Neural progenitor cell (in vitro differentiated cells): ENCODE results near the gene CHSY3. TPM values are rescaled to one million over a fixed set of nuclear protein-coding genes. Genes with fewer than 3 reads are reported as not detected.

Experiments
- DNase-seq: peaks from one replicate; pipeline ENCODE4 v3.0.0-alpha.2; 2016; ENCODE audit warnings: low spot score
- H2AFZ ChIP-seq: fragments of 200-600 bp; sonication (generic); replicated peaks from 2 replicates; pipeline ENCODE4 v1.6.1; 2016; ENCODE audit warnings: antibody characterized with exemption
- H3F3A ChIP-seq: fragments of 200-600 bp; sonication (generic); 2 replicates; pipeline ENCODE4 v1.6.1; 2016; ENCODE audit warnings: antibody characterized with exemption, low read depth
- H3K27ac ChIP-seq: fragments of 200-600 bp; sonication (generic); 2 replicates; pipeline ENCODE4 v1.5.1; 2016; ENCODE audit warnings: mild to moderate bottlenecking
- H3K27me3 ChIP-seq: fragments of 200-600 bp; sonication (generic); 2 replicates; pipeline ENCODE4 v1.6.1; 2016; ENCODE audit warnings: mild to moderate bottlenecking, moderate library complexity
- H3K36me3 ChIP-seq: fragments of 200-600 bp; sonication (generic); 2 replicates; pipeline ENCODE4 v1.5.1; 2016
- H3K4me1 ChIP-seq: fragments of 200-600 bp; sonication (generic); 2 replicates; pipeline ENCODE4 v1.6.1; 2016; ENCODE audit warnings: mixed run types
- H3K4me2 ChIP-seq: fragments of 200-600 bp; sonication (generic); 2 replicates; pipeline ENCODE4 v1.6.1; 2016
- H3K4me3 ChIP-seq: fragments of 200-600 bp; sonication (generic); 2 replicates; pipeline ENCODE4 v1.5.1; 2016
- H3K79me2 ChIP-seq: fragments of 200-600 bp; sonication (generic); 2 replicates; pipeline ENCODE4 v1.6.1; 2016; ENCODE audit warnings: low read depth
- H3K9ac ChIP-seq: fragments of 200-600 bp; sonication (generic); 2 replicates; pipeline ENCODE4 v1.6.1; 2016
- H3K9me3 ChIP-seq: fragments of 200-600 bp; sonication (generic); 2 replicates; pipeline ENCODE4 v1.5.1; 2016; ENCODE audit warnings: low read depth
- H4K20me1 ChIP-seq: fragments of 200-600 bp; sonication (generic); 2 replicates; pipeline ENCODE4 v1.6.1; 2016; ENCODE audit warnings: low read depth
- H3K27ac Mint-ChIP-seq: 3 replicates; pipeline ENCODE4 v1.8.0; 2021; ENCODE audit warnings: mixed read lengths
- H3K27me3 Mint-ChIP-seq: 2 replicates; pipeline ENCODE4 v1.8.0; 2022; ENCODE audit warnings: low read depth, mild to moderate bottlenecking, inconsistent platforms, moderate library complexity, mixed read lengths; ENCODE audit not compliant: insufficient read depth
- H3K36me3 Mint-ChIP-seq: 3 replicates; pipeline ENCODE4 v1.8.0; 2021; ENCODE audit warnings: mixed read lengths
- H3K4me1 Mint-ChIP-seq: 3 replicates; pipeline ENCODE4 v1.8.0; 2021; ENCODE audit warnings: mixed read lengths
- H3K4me3 Mint-ChIP-seq: 3 replicates; pipeline ENCODE4 v1.8.0; 2021; ENCODE audit warnings: mild to moderate bottlenecking, moderate library complexity, mixed read lengths
- H3K9me3 Mint-ChIP-seq: 3 replicates; pipeline ENCODE4 v1.8.0; 2020; ENCODE audit warnings: mixed read lengths
- CTCF ChIP-seq: fragments of 200-600 bp; sonication (generic); IDR thresholded peaks from 2 replicates; pipeline ENCODE4 v1.5.1; 2017; ENCODE audit warnings: antibody characterized with exemption, mild to moderate bottlenecking
- EZH2 ChIP-seq: fragments of 200-600 bp; sonication (generic); IDR thresholded peaks from 2 replicates; pipeline ENCODE4 v1.6.1; 2017; ENCODE audit warnings: antibody characterized with exemption, mild to moderate bottlenecking, moderate library complexity
- EZH2phosphoT487 ChIP-seq: fragments of 200-600 bp; sonication (generic); IDR thresholded peaks from 2 replicates; pipeline ENCODE4 v1.6.1; 2017; ENCODE audit warnings: antibody characterized with exemption
- total RNA-seq: library from RNA; depleted of rRNA; stranded (reverse); fragments of >200 nt; gene quantifications from 2 replicates; pipeline ENCODE4 v1.2.3, GENCODE V29; 2015; ENCODE audit warnings: low replicate concordance

Gene CHSY3
- total RNA-seq, 1 donor from 2014 or later: 0.30 TPM

DNA sequence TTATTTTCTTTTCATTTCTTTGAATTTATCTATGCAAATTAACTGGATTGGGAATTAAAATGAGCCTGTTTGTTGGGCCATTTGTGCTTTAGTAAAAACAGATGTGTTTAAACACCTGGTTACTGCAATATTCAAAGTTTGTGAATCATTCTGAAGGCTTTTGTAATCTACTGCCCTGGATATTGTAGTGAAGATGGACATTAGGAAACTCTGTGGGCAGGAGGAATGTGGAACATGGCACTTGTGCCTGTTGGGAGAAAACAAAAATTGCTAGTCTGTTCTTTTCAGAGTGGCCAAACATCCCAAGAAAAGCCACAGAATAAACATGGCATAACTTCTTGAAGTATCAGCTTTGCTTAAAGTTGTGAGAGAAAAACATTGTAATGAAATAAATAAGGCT lies 40.8 kb downstream of the CHSY3 start:
- Mint-ChIP-seq H3K4me1 (no peaks in the 10 kb centered on the region), H3K27me3 (no peaks in the 10 kb centered on the region), H3K4me3 (no peak overlapping the region), H3K27ac (no peak overlapping the region), H3K9me3 (no peaks in the 10 kb centered on the region), H3K36me3 (no peaks in the 10 kb centered on the region)
- H4K20me1 ChIP-seq: no peaks in the 10 kb centered on the region
- no peaks in the 10 kb centered on the region for H3K27me3 ChIP-seq
- TF ChIP-seq EZH2phosphoT487 (no peak), CTCF (no peak), EZH2 (no peak)
- no peaks in the 10 kb centered on the region for H3K79me2 ChIP-seq
- H3K27ac ChIP-seq: no peak overlapping the region
- no peak for DNase-seq
- H3F3A ChIP-seq: no peaks in the 10 kb centered on the region
- H3K4me2 ChIP-seq: no peak overlapping the region
- no peaks in the 10 kb centered on the region for H3K9me3 ChIP-seq
- H3K4me1 ChIP-seq: no peaks in the 10 kb centered on the region
- no peaks in the 10 kb centered on the region for H3K36me3 ChIP-seq
- H2AFZ ChIP-seq: no peak overlapping the region
- no peak overlapping the region for H3K4me3 ChIP-seq
- no peak overlapping the region for H3K9ac ChIP-seq

DNA sequence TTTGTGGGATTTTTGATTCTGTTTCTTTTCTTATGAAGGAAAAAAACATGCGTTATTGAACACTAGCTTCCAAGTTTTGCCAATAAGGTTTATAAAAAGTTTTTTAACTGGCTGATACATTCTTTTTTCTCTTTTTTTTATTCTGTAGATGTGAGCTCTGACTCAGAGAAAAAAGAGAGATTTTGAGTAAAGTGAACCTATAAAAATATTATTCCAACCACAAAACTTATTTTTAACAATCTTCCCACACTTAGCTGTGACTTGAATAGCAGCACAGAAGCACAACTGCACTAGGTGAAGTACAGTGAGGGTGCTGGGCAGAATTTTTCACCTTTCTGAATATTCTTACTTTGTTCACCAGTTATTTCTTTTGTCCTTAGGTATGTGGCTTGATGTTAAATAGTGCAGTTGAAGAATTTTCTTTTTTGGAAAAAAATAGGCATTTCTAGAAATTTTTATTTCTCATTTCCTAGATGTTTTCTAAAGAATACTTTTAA lies 41.6 kb downstream of the CHSY3 start:
- no peak overlapping the region for H3K9ac ChIP-seq
- H2AFZ ChIP-seq: no peak overlapping the region
- no peak overlapping the region for H3K27ac ChIP-seq
- H3K4me3 ChIP-seq: no peak overlapping the region
- no peaks in the 10 kb centered on the region for H3K4me1 ChIP-seq
- no peaks in the 10 kb centered on the region for H3K79me2 ChIP-seq
- no peak overlapping the region for H3K4me2 ChIP-seq
- H3K4me1 Mint-ChIP-seq: no peaks in the 10 kb centered on the region
- H3K27me3 Mint-ChIP-seq: no peaks in the 10 kb centered on the region
- H3K36me3 Mint-ChIP-seq: no peaks in the 10 kb centered on the region
- no peaks in the 10 kb centered on the region for H3F3A ChIP-seq
- H3K27me3 ChIP-seq: no peaks in the 10 kb centered on the region
- no peak overlapping the region for H3K27ac Mint-ChIP-seq
- TF ChIP-seq EZH2: no peak
- no peak for TF ChIP-seq CTCF
- no peak for TF ChIP-seq EZH2phosphoT487
- H3K4me3 Mint-ChIP-seq: no peak overlapping the region
- DNase-seq: no peak
- H3K36me3 ChIP-seq: no peaks in the 10 kb centered on the region
- H4K20me1 ChIP-seq: no peaks in the 10 kb centered on the region
- H3K9me3 Mint-ChIP-seq: no peaks in the 10 kb centered on the region
- H3K9me3 ChIP-seq: no peaks in the 10 kb centered on the region

GRCh38 chr5:129951039-129951438 lies 46.8 kb downstream of the CHSY3 start:
- Histone ChIP-seq H3K4me3 (no peak overlapping the region), H3K27ac (no peak overlapping the region), H3K79me2 (no peaks in the 10 kb centered on the region), H3K4me2 (no peak overlapping the region), H3K36me3 (no peaks in the 10 kb centered on the region), H3K4me1 (no peaks in the 10 kb centered on the region), H2AFZ (no peak overlapping the region), H3F3A (no peaks in the 10 kb centered on the region), H3K27me3 (no peaks in the 10 kb centered on the region), H4K20me1 (no peaks in the 10 kb centered on the region), H3K9me3 (no peaks in the 10 kb centered on the region), H3K9ac (no peak overlapping the region)
- H3K27me3 Mint-ChIP-seq: peaks cover 3% of the 10 kb centered on the region
- H3K27ac Mint-ChIP-seq: no peak overlapping the region
- no peak for DNase-seq
- no peaks in the 10 kb centered on the region for H3K36me3 Mint-ChIP-seq
- H3K4me3 Mint-ChIP-seq: no peak overlapping the region
- H3K4me1 Mint-ChIP-seq: no peaks in the 10 kb centered on the region
- peaks cover 4% of the 10 kb centered on the region for H3K9me3 Mint-ChIP-seq
- TF ChIP-seq EZH2 (no peak), CTCF (no peak), EZH2phosphoT487 (no peak)
